Stimulated activated CD8-positive, alpha-beta memory T cell treated with anti-CD3 and anti-CD28 coated beads, Interleukin-15, amount 100 ng/mL, for 4 hours (primary cell): ENCODE measurements around the gene FADD.
"Not testable (repeated sequence)": the region's sequence is repeated elsewhere in the genome, so short reads cannot be mapped to it uniquely, and the experiment has no call there.

Experiments
- DNase-seq, 2 donors: peaks; one replicate each; pipeline ENCODE4 v3.0.0-alpha.2; 2020; ENCODE audit warnings: low read depth in 2 of 2

FADD gene

GRCh38 chr11:70205049-70205725 is 2.1 kb downstream of the FADD start:
- no peak for DNase-seq

- no peak for DNase-seq
Observed at GRCh38 chr11:70205766-70206165, 2.7 kb downstream of the FADD start.

GRCh38 chr11:70206226-70206981 is 3.3 kb downstream of the FADD start:
- no peak for DNase-seq

- DNase-seq = no peak
Observed at GRCh38 chr11:70206982-70207376, 3.9 kb downstream of the FADD start.

- no peak for DNase-seq
Observed at GRCh38 chr11:70207531-70208131, 4.5 kb downstream of the FADD start.

GRCh38 chr11:70209391-70209912 is 6.4 kb downstream of the FADD start:
- DNase-seq = no peak

- DNase-seq = no peak
Observed at GRCh38 chr11:70210051-70210501, 7.0 kb downstream of the FADD start.

GRCh38 chr11:70210530-70210929 is 7.4 kb downstream of the FADD start:
- DNase-seq = no peak

GRCh38 chr11:70212227-70212811 is 9.2 kb downstream of the FADD start:
- no peak for DNase-seq

GRCh38 chr11:70217388-70217787 is 14.3 kb downstream of the FADD start:
- DNase-seq = not testable (repeated sequence)

- not testable (repeated sequence) for DNase-seq
Observed at GRCh38 chr11:70218076-70218475, 15.0 kb downstream of the FADD start.

- no peak for DNase-seq
Observed at GRCh38 chr11:70220136-70220535, 17.0 kb downstream of the FADD start.

GRCh38 chr11:70220920-70221319 is 17.8 kb downstream of the FADD start:
- DNase-seq = no peak

GRCh38 chr11:70225681-70226177 is 22.6 kb downstream of the FADD start:
- DNase-seq = no peak

GRCh38 chr11:70226183-70226582 is 23.1 kb downstream of the FADD start:
- DNase-seq = no peak

GRCh38 chr11:70226967-70227366 is 23.9 kb downstream of the FADD start:
- DNase-seq = no peak

GRCh38 chr11:70229737-70230136 is 26.6 kb downstream of the FADD start:
- DNase-seq = no peak

GRCh38 chr11:70230151-70230839 is 27.2 kb downstream of the FADD start:
- DNase-seq = no peak

- no peak for DNase-seq
Observed at GRCh38 chr11:70230840-70231710, 28.0 kb downstream of the FADD start.

GRCh38 chr11:70233034-70233433 is 29.9 kb downstream of the FADD start:
- DNase-seq = no peak
